GM12878 (cell line): ENCODE results near the gene ZDHHC7. TPM values are rescaled to one million over a fixed set of nuclear protein-coding genes. Genes with fewer than 3 reads are reported as not detected.

Experiments
- ATAC-seq: fragments of 200-7000 bp; cut with Tn5 transposase; 3 replicates; pipeline ENCODE4 v1.9.1; 2020; ENCODE audit warnings: mild to moderate bottlenecking, moderate library complexity
- BruUV-seq: library from RNA; stranded (reverse); fragments of 400-500 nt; replicated peaks from 2 replicates; lab custom pipeline; 2021; lab: Mats Ljungman, UMichigan
- CTCF ChIA-PET: fragments of 300-600 bp; sonication (Branson Sonifier 250); formaldehyde crosslinking; extraction: SDS; loops from one replicate; lab custom pipeline; 2021; ENCODE audit warnings: inconsistent platforms; lab: Yijun Ruan, JAX
- POLR2A ChIA-PET: fragments of 350-600 bp; formaldehyde crosslinking; extraction: SDS; loops from one replicate; lab custom pipeline; 2021; ENCODE audit warnings: inconsistent platforms; lab: Charles Lee
- RAD21 ChIA-PET: fragments of 300-600 bp; sonication (Branson Sonifier 250); formaldehyde crosslinking; loops from one replicate; lab custom pipeline; 2023; ENCODE audit warnings: antibody characterized with exemption; ENCODE audit not compliant: unreplicated experiment; lab: Charles Lee
- SMC1A ChIA-PET: fragments of 300-600 bp; sonication (Branson Sonifier 250); formaldehyde crosslinking; loops from one replicate; lab custom pipeline; 2023; ENCODE audit not compliant: unreplicated experiment, uncharacterized antibody; lab: Charles Lee
- DNase-seq: peaks from one replicate; pipeline ENCODE4 v3.0.0-alpha.2; 2011; ENCODE audit warnings: low read depth, low spot score
- FAIRE-seq: peaks from 3 replicates; lab custom pipeline; 2011; peaks lifted over from hg19 to GRCh38; lab: Jason Lieb, UNC
- H2AFZ ChIP-seq: 2 replicates; pipeline ENCODE4 v1.6.0; 2011; ENCODE audit warnings: low read depth, low read length, control low read depth; ENCODE audit not compliant: control insufficient read depth
- H3K27ac ChIP-seq: 2 replicates; pipeline ENCODE4 v1.5.1; 2011; ENCODE audit warnings: control low read depth; ENCODE audit not compliant: control insufficient read depth, insufficient read depth
- H3K27me3 ChIP-seq, 2 experiments: replicated peaks in 1 of 2; 2 replicates each; pipeline versions ENCODE4 v1.6.0 to v1.6.1; 2011; ENCODE audit warnings: low read length in 1 of 2; ENCODE audit not compliant: control insufficient read depth in 2 of 2, insufficient read depth in 2 of 2
- H3K36me3 ChIP-seq, 2 experiments: 2 replicates each; pipeline ENCODE4 v1.5.1; 2011; ENCODE audit warnings: low read length in 1 of 2; ENCODE audit not compliant: control insufficient read depth in 2 of 2, insufficient read depth in 2 of 2
- H3K4me1 ChIP-seq: 2 replicates; pipeline ENCODE4 v1.6.1; 2011; ENCODE audit warnings: mild to moderate bottlenecking, low read length, moderate library complexity, mixed read lengths; ENCODE audit not compliant: control insufficient read depth, insufficient read depth
- H3K4me2 ChIP-seq: 2 replicates; pipeline ENCODE4 v1.6.0; 2011; ENCODE audit warnings: control low read depth; ENCODE audit not compliant: control insufficient read depth, insufficient read depth
- H3K4me3 ChIP-seq: fragments of 200-600 bp; sonication (generic); 2 replicates; pipeline ENCODE4 v1.5.1; 2016
- H3K79me2 ChIP-seq: 2 replicates; pipeline ENCODE4 v1.6.0; 2011; ENCODE audit warnings: low read length; ENCODE audit not compliant: control insufficient read depth, insufficient read depth
- H3K9ac ChIP-seq: 2 replicates; pipeline ENCODE4 v1.8.0; 2011; ENCODE audit warnings: low read length, control low read depth, mixed read lengths; ENCODE audit not compliant: control insufficient read depth, insufficient read depth
- H3K9me3 ChIP-seq: replicated peaks from 3 replicates; pipeline ENCODE4 v1.5.1; 2011; ENCODE audit warnings: mild to moderate bottlenecking, low read length; ENCODE audit not compliant: control insufficient read depth, insufficient read depth
- H4K20me1 ChIP-seq: 2 replicates; pipeline ENCODE4 v1.6.0; 2011; ENCODE audit not compliant: control insufficient read depth, insufficient read depth
- CBFB ChIP-seq: IDR thresholded peaks from 2 replicates; pipeline ENCODE4 v1.6.1; 2016; ENCODE audit warnings: antibody characterized with exemption, low read depth
- CHD4 ChIP-seq: fragments of 200-600 bp; sonication (generic); IDR thresholded peaks from 2 replicates; pipeline ENCODE4 v1.6.1; 2016; ENCODE audit warnings: mild to moderate bottlenecking
- CREM ChIP-seq: IDR thresholded peaks from 2 replicates; pipeline ENCODE4 v1.6.1; 2014; ENCODE audit warnings: antibody characterized with exemption, low read depth
- DPF2 ChIP-seq: fragments of 450-650 bp; IDR thresholded peaks from 2 replicates; pipeline ENCODE4 v1.6.1; 2017; ENCODE audit warnings: mild to moderate bottlenecking
- HDGF ChIP-seq: fragments of 450-650 bp; IDR thresholded peaks from 2 replicates; pipeline ENCODE4 v1.6.1; 2016; ENCODE audit warnings: antibody characterized with exemption
- MYB ChIP-seq: fragments of 150-350 bp; IDR thresholded peaks from 2 replicates; pipeline ENCODE4 v1.6.1; 2014; ENCODE audit warnings: mild to moderate bottlenecking, low read depth, low read length, borderline replicate concordance
- SMARCA5 ChIP-seq: fragments of 450-650 bp; IDR thresholded peaks from 2 replicates; pipeline ENCODE4 v1.6.1; 2017; ENCODE audit warnings: mild to moderate bottlenecking
- STAT1 ChIP-seq: fragments of 450-650 bp; conservative IDR thresholded peaks from 2 replicates; pipeline ENCODE4 v1.6.1; 2014; ENCODE audit warnings: antibody characterized with exemption, mild to moderate bottlenecking
- SUPT20H ChIP-seq: IDR thresholded peaks from 2 replicates; pipeline ENCODE4 v1.6.1; 2011; ENCODE audit warnings: low read depth, mild to moderate bottlenecking, low read length, moderate library complexity, borderline replicate concordance; ENCODE audit not compliant: control insufficient read depth
- TCF12 ChIP-seq: IDR thresholded peaks from 2 replicates; pipeline ENCODE4 v1.6.1; 2011; ENCODE audit warnings: low read depth, mild to moderate bottlenecking, low read length
- ZBED1 ChIP-seq: IDR thresholded peaks from 2 replicates; pipeline ENCODE4 v1.6.1; 2016; ENCODE audit warnings: borderline replicate concordance
- WGBS: methylation state at CpG from one replicate; pipeline ENCODE4 v1.1.6; 2016; ENCODE audit warnings: low lambda C conversion rate; ENCODE audit not compliant: insufficient replicate concordance, insufficient coverage; ENCODE audit errors: missing lambda C conversion rate; 5-methylcytosine and 5-hydroxymethylcytosine counted together
- in situ Hi-C: fragments of 300-500 bp; cut with MboI; formaldehyde crosslinking; loops from 9 replicates; pipeline ENCODE4 v1.14.3; 2018; ENCODE audit warnings: mixed read lengths
- intact Hi-C: fragments of 100-400 bp; cut with micrococcal nuclease; formaldehyde crosslinking; loops from one replicate; pipeline ENCODE4 v1.14.2; 2022; ENCODE audit not compliant: unreplicated experiment
- polyA plus RNA-seq, 11 experiments: library from polyadenylated mRNA; depleted of rRNA in 4 of 11; unstranded in 6 of 11; stranded (reverse) in 5 of 11; fragments of >200 nt; fragmentation: Nextera tagmentation in 4 of 11; fragmentation: Illumina TruSeq in 1 of 11; extraction: Ambion mirVana in 4 of 11; extraction: Trizol in 1 of 11; gene quantifications; 1 replicate in 1 of 11; 2 replicates in 10 of 11; pipeline versions ENCODE4 v1.2.1 to v1.2.3, GENCODE V29; 2011 to 2016; ENCODE audit warnings: inconsistent platforms in 2 of 11, missing spikeins in 2 of 11, low read depth in 1 of 11
- total RNA-seq, 4 experiments: library from RNA; depleted of rRNA in 3 of 4; stranded (reverse); fragments of >200 nt in 3 of 4; fragmentation: Illumina TruSeq in 1 of 4; extraction: Trizol in 1 of 4; gene quantifications; 2 replicates each; pipeline versions ENCODE4 v1.2.1 to v1.2.3, GENCODE V29; 2013 to 2021
- TF ChIP-seq, protein P1 (sequence below): IDR thresholded peaks from 2 replicates; pipeline ENCODE4 v1.6.1; 2012; ENCODE audit warnings: low read depth, low read length, improper control_type of control experiment
- TF ChIP-seq, protein P2 (sequence below): IDR thresholded peaks from 2 replicates; pipeline ENCODE4 v1.6.1; 2011; ENCODE audit warnings: borderline replicate concordance, low read depth, mild to moderate bottlenecking, moderate library complexity, mixed read lengths, low read length; ENCODE audit not compliant: insufficient read depth; ENCODE audit errors: extremely low read length
- TF ChIP-seq, protein P3 (sequence below): fragments of 450-650 bp; IDR thresholded peaks from 2 replicates; pipeline ENCODE4 v1.6.1; 2018; ENCODE audit warnings: mild to moderate bottlenecking, low read depth, moderate library complexity; ENCODE audit not compliant: partially characterized antibody

The ZDHHC7 gene
- total and polyA plus RNA-seq, 10 of the 15 experiments (the other 5 are each of a cell fraction or from before 2014, with no cell fraction given) = 0.87 to 26.0 (median 20.0) TPM

DNA sequence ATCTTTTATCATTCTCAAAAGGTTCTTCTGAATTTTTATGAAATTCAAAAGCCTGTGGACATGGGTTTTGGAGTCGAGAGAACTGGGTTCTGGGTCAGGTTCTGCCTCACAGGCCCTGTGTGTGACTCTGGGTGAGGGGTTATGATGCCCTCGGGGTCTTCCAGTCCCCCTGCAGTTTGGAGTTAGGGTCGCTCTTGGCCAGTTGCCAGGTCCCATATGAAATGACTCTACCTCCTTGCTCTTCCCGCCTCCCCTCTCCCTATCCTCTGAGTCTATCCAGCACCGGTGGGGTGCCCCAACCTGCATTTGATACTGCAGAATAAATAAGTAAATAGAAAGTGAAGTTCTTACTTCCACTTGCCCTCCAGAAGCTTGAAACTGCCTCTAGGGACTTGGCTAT is 54.1 kb downstream of the ZDHHC7 start:
- SMC1A ChIA-PET = no interaction called here
- peaks cover 4% of the 10 kb centered on the region; the same call in 1 of the 2 replicates for H3K4me1 ChIP-seq
- in situ Hi-C loops = loop anchor here (25.0 kb wide), 2 partner anchors 320 to 445 kb away; partner anchors contain the start of genes KLHL36 and MEAK7

More for the DNA sequence above, 54.1 kb downstream of the ZDHHC7 start:
- H3K79me2 ChIP-seq = no peaks in the 10 kb centered on the region
- ChIA-PET POLR2A (no interaction called here), RAD21 (interaction anchor here (1.4 kb wide), 1 partner anchor 14 kb away, joined by 4 read pairs; no protein-coding TSS in a partner anchor), CTCF (interaction anchor here (1.6 kb wide), 1 partner anchor 14 kb away, joined by 6 read pairs; no protein-coding TSS in a partner anchor)
- no peak overlapping the region for H3K27ac ChIP-seq
- ATAC-seq (no peak), FAIRE-seq (no peak), DNase-seq (no peak)
- WGBS = 20% methylated on average over 5 of the region's 5 CpGs
- H3K4me3 ChIP-seq = no peak overlapping the region
- no peaks in the 10 kb centered on the region; the same call in 2 of the 3 replicates for H3K9me3 ChIP-seq
- no peaks in the 10 kb centered on the region for H3K27me3 ChIP-seq
- no peak overlapping the region for H3K9ac ChIP-seq
- TF ChIP-seq HDGF (no peak), SUPT20H (no peak), DPF2 (no peak), MYB (no peak), CREM (no peak), STAT1 (no peak), TCF12 (no peak), SMARCA5 (no peak), CBFB (no peak), ZBED1 (no peak), CHD4 (no peak)
- TF ChIP-seq, protein P1, sequence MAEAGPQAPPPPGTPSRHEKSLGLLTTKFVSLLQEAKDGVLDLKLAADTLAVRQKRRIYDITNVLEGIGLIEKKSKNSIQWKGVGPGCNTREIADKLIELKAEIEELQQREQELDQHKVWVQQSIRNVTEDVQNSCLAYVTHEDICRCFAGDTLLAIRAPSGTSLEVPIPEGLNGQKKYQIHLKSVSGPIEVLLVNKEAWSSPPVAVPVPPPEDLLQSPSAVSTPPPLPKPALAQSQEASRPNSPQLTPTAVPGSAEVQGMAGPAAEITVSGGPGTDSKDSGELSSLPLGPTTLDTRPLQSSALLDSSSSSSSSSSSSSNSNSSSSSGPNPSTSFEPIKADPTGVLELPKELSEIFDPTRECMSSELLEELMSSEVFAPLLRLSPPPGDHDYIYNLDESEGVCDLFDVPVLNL = no peak
- TF ChIP-seq, protein P2, sequence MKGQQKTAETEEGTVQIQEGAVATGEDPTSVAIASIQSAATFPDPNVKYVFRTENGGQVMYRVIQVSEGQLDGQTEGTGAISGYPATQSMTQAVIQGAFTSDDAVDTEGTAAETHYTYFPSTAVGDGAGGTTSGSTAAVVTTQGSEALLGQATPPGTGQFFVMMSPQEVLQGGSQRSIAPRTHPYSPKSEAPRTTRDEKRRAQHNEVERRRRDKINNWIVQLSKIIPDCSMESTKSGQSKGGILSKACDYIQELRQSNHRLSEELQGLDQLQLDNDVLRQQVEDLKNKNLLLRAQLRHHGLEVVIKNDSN = no peak
- TF ChIP-seq, protein P3, sequence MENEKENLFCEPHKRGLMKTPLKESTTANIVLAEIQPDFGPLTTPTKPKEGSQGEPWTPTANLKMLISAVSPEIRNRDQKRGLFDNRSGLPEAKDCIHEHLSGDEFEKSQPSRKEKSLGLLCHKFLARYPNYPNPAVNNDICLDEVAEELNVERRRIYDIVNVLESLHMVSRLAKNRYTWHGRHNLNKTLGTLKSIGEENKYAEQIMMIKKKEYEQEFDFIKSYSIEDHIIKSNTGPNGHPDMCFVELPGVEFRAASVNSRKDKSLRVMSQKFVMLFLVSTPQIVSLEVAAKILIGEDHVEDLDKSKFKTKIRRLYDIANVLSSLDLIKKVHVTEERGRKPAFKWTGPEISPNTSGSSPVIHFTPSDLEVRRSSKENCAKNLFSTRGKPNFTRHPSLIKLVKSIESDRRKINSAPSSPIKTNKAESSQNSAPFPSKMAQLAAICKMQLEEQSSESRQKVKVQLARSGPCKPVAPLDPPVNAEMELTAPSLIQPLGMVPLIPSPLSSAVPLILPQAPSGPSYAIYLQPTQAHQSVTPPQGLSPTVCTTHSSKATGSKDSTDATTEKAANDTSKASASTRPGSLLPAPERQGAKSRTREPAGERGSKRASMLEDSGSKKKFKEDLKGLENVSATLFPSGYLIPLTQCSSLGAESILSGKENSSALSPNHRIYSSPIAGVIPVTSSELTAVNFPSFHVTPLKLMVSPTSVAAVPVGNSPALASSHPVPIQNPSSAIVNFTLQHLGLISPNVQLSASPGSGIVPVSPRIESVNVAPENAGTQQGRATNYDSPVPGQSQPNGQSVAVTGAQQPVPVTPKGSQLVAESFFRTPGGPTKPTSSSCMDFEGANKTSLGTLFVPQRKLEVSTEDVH = no peak
- H4K20me1 ChIP-seq = no peaks in the 10 kb centered on the region
- no TSS peak for BruUV-seq
- no peaks in the 10 kb centered on the region for H3K36me3 ChIP-seq
- H3K4me2 ChIP-seq = no peak overlapping the region
- intact Hi-C loops = no loop called here
- H2AFZ ChIP-seq = no peak overlapping the region
